A673 (cell line): ENCODE data around the gene BLACAT1.

Source experiments
- EZH2 ChIP-seq: fragments of 200-600 bp; sonication (generic); IDR thresholded peaks from 2 replicates; pipeline ENCODE4 v1.6.1; 2017; ENCODE audit warnings: borderline replicate concordance, low read depth, mild to moderate bottlenecking, mixed read lengths, antibody characterized with exemption, low read length; ENCODE audit not compliant: poor library complexity, severe bottlenecking
- TF ChIP-seq, protein P1 (sequence below): fragments of 300-800, 200-600 bp; sonication (generic); conservative IDR thresholded peaks from 2 replicates; pipeline ENCODE4 v1.5.1; 2017; ENCODE audit warnings: low read depth, mild to moderate bottlenecking, antibody characterized with exemption, low read length, moderate library complexity, mixed read lengths

DNA sequence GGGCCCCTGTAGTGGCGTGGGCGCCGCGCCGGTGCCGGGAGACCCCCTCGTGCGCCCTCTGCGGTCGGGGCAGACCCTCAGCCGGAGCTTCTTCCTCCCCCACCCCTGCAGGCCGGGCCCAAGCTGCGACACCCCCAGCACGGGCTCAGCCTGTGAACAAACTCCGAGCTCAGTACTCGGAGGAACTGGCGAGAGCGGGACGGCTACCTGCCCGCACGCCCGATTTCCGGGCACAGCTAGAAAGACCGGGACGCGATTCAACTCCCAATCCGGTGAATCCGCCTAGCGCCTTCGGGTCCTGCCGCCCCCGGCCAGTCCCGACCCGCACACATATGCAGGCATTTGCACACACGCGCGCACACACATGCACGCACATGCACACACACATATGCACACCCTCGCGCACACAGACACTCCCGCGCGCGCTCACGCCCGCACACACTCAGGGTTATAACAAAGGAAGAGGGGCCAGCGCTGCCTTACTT, 580 bp upstream of the BLACAT1 start:
- TF ChIP-seq, protein P1, sequence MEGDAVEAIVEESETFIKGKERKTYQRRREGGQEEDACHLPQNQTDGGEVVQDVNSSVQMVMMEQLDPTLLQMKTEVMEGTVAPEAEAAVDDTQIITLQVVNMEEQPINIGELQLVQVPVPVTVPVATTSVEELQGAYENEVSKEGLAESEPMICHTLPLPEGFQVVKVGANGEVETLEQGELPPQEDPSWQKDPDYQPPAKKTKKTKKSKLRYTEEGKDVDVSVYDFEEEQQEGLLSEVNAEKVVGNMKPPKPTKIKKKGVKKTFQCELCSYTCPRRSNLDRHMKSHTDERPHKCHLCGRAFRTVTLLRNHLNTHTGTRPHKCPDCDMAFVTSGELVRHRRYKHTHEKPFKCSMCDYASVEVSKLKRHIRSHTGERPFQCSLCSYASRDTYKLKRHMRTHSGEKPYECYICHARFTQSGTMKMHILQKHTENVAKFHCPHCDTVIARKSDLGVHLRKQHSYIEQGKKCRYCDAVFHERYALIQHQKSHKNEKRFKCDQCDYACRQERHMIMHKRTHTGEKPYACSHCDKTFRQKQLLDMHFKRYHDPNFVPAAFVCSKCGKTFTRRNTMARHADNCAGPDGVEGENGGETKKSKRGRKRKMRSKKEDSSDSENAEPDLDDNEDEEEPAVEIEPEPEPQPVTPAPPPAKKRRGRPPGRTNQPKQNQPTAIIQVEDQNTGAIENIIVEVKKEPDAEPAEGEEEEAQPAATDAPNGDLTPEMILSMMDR = peak; percentile 23; the same call in 1 of the 2 replicates
- TF ChIP-seq EZH2 = peak; percentile 93
